Measurements from ENCODE around the gene BEAN1.

The BEAN1 gene

DNA sequence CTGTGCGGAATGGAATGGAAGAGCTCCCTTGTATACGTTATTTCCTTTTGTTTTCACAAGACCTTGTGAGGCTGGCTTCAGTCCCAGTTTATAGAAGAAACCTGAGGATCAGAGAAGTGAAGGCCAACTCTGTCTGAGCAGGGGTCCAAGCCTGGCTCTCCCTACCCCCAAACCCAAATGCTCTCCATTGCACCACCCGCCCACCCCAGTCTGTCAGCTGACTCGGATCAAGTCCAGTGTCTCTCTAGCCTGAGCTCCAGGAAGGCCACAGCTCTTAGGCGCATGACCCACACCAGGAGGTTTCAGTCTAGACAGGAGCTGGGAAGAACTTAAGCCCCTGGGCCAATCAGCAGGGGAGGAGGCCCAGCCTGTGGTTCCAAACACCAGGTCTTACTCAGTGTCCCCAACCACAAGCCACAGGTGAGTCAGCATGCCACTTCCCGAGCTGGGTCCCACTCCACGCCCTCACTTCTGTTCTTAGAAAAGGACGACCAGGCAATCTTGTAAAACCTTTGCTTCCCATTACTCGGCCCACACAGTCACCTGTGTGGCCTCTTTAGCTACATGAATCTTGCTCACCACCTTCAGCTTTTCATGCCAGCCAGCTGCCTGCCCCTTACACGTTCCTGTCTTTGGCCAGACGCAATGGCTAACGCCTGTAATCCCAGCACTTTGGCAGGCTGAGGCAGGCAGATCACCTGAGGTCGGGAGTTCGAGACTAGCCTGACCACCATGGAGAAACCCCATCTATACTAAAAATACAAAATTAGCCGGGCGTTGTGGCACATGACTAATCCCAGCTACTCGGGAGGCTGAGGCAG is 95.1 kb downstream of the BEAN1 start:
- peak; percentile 86 to 95 for DNase-seq (ENCODE audit: low read depth in 2 of 2)

DNA sequence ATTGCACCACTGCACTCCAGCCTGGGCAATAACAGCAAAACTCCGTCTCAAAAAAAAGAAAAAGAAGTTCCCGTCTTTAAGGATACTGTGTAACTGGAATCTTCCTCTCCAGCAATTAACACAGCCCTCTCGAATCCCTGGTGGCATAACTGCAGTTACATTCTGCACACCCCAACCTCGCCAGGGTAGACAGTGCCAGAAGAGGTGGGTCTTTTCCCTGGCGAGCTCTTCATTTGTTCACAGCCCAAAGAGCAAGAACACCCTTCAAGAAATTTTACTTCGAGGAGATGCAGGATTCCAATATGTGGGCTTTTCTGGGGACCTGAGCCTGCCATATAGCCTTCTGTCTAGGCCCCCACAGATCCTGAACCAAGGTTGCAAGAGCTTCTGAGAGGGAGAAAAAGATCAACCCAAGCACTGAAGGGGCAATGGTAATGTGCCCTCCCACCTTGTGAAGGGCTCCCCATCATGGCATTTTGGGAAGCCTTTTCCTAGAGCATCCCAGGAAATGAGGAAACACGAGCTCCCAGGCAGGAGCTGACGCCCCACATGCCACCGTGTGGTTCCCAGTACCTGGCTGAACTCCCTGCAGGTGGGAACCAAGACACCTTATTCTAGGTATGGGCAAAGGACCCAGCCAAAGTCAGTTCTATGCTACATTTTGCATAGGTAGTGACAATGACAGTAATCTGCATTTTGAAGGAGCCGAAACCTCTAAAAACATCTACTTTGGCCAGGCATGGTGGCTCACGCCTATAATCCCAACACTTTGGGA is 95.9 kb downstream of the BEAN1 start:
- no peak for DNase-seq (ENCODE audit: low read depth in 2 of 2)

GRCh38 chr16:66523861-66524354 is 96.8 kb downstream of the BEAN1 start:
- DNase-seq (ENCODE audit: low read depth in 2 of 2), result no peak

DNA sequence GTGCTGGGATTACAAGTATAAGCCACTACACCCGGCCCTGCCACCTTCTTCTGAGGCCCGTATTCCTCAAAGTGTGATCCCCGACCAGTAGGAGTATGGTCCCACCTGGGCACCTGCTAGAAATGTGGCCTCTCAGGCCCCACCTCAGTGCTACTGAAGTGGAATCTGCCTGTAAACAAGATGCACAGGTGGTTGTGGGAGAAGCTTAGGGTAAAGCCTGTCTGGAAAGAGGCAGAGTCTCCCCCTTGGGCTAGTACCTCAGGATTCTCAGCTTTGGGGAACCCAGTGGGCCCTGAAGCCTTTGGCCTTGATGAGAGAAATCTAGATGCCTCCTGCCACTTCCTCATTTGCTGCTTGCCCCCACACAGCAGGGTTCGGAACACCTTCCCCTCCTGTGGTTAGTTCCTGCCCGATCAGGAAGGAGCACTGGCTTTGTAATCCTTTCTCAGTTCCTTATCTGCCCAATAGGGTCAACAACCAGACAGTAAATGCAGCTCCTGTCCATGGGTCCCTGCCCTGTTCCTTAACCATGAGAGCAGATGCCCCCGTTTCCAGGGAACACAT is 97.6 kb downstream of the BEAN1 start:
- DNase-seq (ENCODE audit: low read depth in 2 of 2), result no peak

GRCh38 chr16:66525396-66526180 is 98.5 kb downstream of the BEAN1 start:
- DNase-seq (ENCODE audit: low read depth in 2 of 2), result no peak

DNA sequence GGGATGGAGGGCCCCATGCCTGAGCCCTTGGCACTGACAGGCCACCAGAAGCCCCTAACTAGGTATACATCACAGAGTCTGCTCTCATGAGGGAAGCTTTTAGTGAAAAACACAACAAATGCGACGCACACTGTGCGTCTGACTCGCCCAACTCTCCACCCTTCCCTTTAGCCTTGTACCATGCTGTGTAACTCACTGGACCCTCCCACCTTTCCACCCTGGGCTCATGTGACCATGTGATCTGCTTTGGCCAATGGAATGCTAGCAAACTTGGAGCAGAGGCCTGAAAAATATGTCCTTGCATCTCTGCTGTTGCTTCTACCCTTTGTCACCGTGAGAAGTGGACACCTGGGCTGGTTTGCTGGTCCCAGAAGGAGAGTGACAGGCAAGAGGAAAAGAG is 101.2 kb downstream of the BEAN1 start:
- DNase-seq (ENCODE audit: low read depth in 2 of 2), result no peak

DNA sequence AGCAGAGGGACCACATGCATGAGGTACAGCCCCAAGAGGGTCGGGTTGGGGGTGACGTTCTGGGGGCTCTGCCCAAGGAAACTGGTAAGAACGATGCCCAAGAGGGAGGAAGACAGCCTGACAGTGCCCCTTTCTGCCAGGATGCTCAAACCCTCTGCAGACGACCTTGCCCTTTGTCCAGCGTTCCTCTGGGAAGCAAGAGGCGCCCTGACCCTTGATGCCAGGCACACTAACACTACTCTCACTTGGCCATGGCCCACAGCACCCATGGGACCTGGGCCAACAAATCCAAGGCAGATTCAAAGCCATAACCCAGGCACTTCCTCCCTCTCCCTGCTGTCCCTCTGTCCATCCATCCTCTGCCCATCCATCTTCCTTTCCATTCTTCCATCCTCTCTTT is 102.4 kb downstream of the BEAN1 start:
- DNase-seq (ENCODE audit: low read depth in 2 of 2), result no peak
